GM18951 (cell line): ENCODE results near the gene CCDC85C.

Experiments used
- POLR2A ChIP-seq: IDR thresholded peaks from 4 replicates; pipeline ENCODE4 v1.6.1; 2011; ENCODE audit warnings: mild to moderate bottlenecking; ENCODE audit not compliant: insufficient read length, insufficient read depth; ENCODE audit errors: extremely low read depth
- in situ Hi-C: fragments of 300-500 bp; cut with MboI; formaldehyde crosslinking; loops from one replicate; pipeline ENCODE4 v1.12.0; 2022; ENCODE audit warnings: low sequenced_read_pairs, mixed read lengths, inconsistent platforms; ENCODE audit not compliant: unreplicated experiment

CCDC85C gene

DNA sequence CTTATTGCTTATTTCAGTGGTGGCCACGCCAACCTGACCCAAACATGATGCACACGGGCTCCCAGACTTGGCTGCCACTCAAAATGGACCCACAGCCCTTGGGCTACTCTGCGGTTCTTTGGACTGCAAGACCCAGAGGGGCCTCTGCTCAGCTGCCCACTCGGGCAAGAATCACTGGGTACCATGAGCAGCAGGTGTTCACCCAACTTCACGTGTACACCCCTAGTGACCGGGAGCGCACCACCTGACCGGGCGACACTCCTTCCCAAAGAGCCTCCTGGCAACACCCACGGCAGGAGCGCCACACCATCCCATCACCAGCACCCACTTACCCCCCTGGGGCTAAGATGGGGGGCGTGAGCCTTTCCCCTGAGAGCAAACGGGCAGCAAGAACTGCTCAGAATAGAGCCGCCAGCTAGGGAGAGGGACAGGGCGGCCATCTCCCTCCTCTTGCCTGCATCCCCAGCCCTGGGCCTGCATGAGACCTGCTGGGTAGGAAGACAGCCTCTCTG, 90.8 kb downstream of the CCDC85C start:
- no peak for TF ChIP-seq POLR2A
- in situ Hi-C loops = loop anchor here (25.0 kb wide), 1 partner anchor 374 kb away; no protein-coding TSS in a partner anchor

DNA sequence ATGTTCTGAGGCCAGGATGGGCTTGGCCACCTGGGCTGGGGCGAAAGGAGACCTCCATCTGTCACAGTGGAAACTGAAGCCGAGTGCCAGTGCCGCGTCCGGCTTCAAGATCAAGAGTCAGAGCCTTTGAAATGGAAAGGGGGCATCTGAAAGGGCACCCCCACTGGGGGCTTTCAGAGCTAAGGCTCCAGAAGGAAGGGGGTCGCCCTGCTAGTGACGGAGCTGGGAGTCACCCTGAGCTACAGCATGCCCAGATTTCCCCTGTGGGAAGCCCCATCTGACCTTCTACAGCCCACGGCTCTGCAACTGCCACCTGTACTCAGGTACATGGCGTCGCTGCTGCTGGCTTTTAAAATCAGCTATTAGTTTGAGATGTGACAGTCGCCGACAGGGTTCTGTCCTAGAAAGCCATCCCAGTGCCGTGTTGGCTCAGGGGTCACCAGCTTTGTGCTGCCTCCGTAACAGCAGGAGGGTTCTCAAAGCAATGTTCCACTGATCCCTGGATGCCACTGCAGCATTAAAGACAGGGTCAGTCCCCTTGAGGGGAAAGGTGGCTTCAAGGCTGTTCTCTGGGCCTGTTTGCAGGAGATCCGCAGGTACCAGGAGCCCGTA, 91.3 kb downstream of the CCDC85C start:
- TF ChIP-seq POLR2A = no peak
- in situ Hi-C loops = loop anchor here (25.0 kb wide), 1 partner anchor 375 kb away; no protein-coding TSS in a partner anchor

DNA sequence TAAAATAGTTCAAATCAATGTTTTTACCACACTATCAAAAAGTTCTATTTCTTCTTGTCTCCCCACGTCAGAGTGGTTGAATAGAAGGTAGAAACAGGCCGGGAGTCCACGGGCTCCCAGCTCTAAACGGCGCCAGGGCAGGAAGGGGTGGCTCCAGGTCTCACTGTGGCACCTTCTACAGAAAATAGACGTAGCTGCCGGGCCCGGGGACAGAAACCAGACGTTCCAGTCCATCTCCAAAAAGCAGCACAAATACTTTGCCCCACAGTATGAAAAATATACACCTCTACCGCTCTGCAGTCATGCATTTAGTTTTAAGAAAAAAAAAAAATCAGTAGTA, 91.9 kb downstream of the CCDC85C start:
- in situ Hi-C loops = loop anchor here (25.0 kb wide), 1 partner anchor 375 kb away; no protein-coding TSS in a partner anchor
- TF ChIP-seq POLR2A = no peak

GRCh38 chr14:99511421-99512109, 92.4 kb downstream of the CCDC85C start:
- in situ Hi-C loops = loop anchor here (25.0 kb wide), 1 partner anchor 376 kb away; no protein-coding TSS in a partner anchor
- no peak for TF ChIP-seq POLR2A

DNA sequence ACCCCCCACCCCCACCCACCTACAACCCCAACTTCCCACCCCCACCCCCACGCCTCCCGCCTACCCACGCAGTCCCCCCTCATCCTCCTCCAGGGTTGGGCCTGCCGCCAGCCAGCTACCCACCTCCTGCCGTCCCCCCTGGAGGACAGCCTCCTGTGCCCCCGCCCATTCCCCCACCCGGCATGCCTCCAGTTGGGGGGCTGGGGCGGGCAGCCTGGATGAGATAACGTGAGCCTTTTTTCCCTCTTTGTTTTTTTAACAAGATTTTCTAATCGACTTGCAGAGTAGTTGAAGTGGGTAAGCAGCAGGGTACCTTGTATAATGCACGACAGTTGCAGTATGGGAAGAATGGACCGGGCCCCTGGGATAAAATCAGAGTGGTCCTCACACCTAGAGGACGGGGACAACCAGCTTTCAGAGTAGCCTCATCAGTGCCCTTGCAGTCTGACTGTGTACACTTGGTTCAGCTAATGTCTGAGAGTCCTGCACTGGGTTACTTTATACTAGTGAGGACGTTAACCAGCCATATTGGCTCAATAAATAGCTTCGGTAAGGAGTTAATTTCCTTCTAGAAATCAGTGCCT, 93.4 kb downstream of the CCDC85C start:
- in situ Hi-C loops = loop anchor here (25.0 kb wide), 1 partner anchor 377 kb away; no protein-coding TSS in a partner anchor
- TF ChIP-seq POLR2A = no peak

GRCh38 chr14:99509871-99510555, 94.0 kb downstream of the CCDC85C start:
- no peak for TF ChIP-seq POLR2A
- in situ Hi-C loops = loop anchor here (25.0 kb wide), 1 partner anchor 377 kb away; no protein-coding TSS in a partner anchor

GRCh38 chr14:99508896-99509629, 94.9 kb downstream of the CCDC85C start:
- in situ Hi-C loops = loop anchor here (25.0 kb wide), 1 partner anchor 378 kb away; no protein-coding TSS in a partner anchor
- TF ChIP-seq POLR2A = no peak

DNA sequence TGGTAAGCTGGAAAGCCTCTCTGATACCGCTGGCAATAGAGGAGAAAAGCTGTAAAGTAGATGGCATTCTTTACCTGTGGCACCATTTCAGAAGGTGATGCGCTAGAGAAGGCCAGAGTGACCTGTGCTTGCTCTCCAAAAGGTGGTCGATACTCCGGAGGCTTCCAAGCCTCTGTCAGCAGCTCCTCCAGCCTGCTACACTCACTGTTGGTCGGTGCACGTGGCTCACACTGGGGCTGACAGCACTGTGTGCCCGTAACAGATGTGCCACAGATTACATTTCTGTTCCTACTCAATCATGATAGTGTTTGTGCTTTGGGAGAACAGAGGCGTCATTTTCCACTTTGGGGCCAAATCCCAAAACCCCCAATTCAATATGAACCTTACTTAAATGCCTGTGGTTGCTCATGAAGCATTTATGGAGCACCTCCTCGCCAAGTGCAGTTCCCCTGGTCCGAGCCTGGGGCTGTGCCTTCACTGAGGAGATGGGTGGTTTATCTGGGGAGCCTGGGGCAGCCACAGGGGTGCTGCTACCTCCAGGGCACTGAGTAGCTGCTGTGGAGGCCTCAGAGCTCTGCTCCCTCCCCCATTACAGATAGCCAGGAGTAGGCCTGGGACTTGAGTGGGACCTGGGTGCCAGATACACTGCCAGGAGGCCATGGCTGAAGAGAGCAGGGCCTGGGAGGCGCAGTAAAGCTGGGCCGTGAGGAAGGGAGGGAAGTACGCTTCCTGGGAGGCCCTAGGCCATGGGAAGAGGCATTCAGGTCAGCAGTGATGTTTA, 96.0 kb downstream of the CCDC85C start:
- TF ChIP-seq POLR2A = no peak
- in situ Hi-C loops = loop anchor here (25.0 kb wide), 1 partner anchor 379 kb away; no protein-coding TSS in a partner anchor

DNA sequence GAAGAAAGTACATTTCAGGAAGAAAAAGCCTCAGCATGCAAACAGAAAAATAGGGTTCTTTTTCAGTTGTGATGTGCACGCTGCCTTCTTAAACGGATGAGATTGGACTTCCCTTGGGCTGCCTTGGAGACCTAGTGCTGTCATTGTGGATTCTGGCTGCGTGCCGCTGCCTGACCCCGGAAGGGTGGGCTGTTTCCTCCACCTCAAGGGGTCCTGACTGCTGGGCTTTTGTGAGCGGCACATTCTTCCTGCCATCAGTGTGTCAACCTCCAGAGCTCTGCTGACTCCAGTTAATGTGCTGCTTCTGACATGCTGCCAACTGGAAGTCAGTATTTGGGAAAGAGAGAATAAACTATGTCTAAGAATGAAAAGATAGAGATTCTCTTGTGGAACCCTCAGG, 97.7 kb downstream of the CCDC85C start:
- in situ Hi-C loops = loop anchor here (25.0 kb wide), 1 partner anchor 381 kb away; no protein-coding TSS in a partner anchor
- no peak for TF ChIP-seq POLR2A

GRCh38 chr14:99505089-99505488, 98.9 kb downstream of the CCDC85C start:
- in situ Hi-C loops = loop anchor here (25.0 kb wide), 1 partner anchor 382 kb away; no protein-coding TSS in a partner anchor
- TF ChIP-seq POLR2A = no peak

DNA sequence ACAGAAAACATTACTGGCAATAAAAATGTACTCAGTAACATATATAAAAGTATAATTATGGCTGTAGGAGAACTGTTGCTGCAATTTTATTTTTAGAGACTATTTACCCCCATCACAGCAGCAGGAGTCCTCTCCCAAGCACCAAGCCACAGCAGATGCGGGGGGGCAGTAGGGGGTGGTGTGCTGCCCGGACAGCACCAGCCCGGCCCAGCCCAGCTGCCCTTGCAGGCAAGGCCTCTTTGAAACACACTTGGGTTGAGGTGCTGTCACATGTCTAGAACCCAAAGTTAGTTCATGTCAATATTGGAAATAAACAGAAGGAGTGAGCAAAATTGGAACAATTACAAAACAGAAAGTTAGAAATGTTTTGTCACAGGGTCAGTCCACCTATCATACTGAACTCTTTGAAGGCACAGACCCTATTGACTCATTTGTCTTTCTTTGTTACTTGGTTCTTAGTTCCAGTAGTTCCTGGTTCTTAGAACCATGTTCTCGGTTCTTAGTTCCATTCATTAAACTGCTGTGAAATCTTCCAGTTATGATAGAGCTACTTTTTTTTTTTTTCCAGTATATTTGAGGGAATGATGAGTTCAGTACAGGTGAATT, 100.1 kb downstream of the CCDC85C start:
- in situ Hi-C loops = loop anchor here (25.0 kb wide), 1 partner anchor 383 kb away; no protein-coding TSS in a partner anchor
- TF ChIP-seq POLR2A = no peak
